HFF-Myc (cell line): ENCODE results near the gene RBM5.

Source experiments
- DNase-seq: peaks from one replicate; pipeline ENCODE4 v3.0.0-alpha.2; 2011; ENCODE audit warnings: low read depth; ENCODE audit errors: extremely low read depth
- H3K4me3 ChIP-seq: replicated peaks from 2 replicates; pipeline ENCODE4 v1.5.1; 2011; ENCODE audit warnings: low read depth, mild to moderate bottlenecking, control low read depth, low read length
- CTCF ChIP-seq: IDR thresholded peaks from 2 replicates; pipeline ENCODE4 v1.5.1; 2012; ENCODE audit warnings: mild to moderate bottlenecking, low read depth, low read length, control low read depth; ENCODE audit errors: missing control alignments

RBM5 gene

GRCh38 chr3:50139308-50139707, 50.6 kb downstream of the RBM5 start:
- DNase-seq: no peak
- no peak overlapping the region for H3K4me3 ChIP-seq
- no peak for TF ChIP-seq CTCF

DNA sequence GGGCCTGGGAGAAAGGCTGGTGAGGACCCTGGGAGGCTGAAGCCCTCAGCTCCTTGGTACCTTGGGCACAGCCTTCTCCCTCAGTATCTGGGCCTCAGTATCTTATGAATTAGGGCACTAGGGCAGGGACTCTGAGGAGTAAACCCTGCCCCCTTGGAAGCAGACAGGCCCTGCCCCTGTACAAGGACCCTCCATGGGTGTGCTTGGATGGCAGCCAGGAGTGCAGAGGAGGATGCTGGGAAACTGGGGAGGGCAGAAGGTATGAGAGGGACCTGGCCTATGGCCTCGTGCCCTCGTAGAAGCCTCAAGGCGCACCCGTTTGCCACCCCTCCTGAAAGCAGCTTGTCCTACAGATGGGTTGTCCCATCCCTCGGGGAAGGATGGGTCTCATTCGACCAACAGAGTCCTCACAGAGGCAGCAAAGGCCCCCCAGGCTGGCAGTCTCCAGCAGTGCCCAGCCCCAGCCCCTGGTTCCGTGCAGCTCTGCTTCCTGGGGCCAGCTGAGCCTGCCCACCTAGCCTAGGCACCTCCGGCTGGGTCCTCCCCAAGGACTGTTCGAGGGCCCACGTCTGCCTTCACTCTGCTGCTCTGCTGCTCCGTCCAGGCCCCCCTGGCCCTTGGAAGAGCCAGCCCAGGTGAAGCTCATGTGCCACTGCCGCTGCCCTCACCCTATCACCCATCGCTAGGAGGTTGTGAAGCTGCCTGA, 51.2 kb downstream of the RBM5 start:
- TF ChIP-seq CTCF: no peak
- no peak for DNase-seq
- H3K4me3 ChIP-seq: no peak overlapping the region

- no peak overlapping the region for H3K4me3 ChIP-seq
- no peak for DNase-seq
- TF ChIP-seq CTCF: no peak
Observed at GRCh38 chr3:50140990-50141389, 52.3 kb downstream of the RBM5 start.

GRCh38 chr3:50146316-50146901, 57.7 kb downstream of the RBM5 start:
- no peak for DNase-seq
- H3K4me3 ChIP-seq: no peak overlapping the region
- TF ChIP-seq CTCF: no peak

DNA sequence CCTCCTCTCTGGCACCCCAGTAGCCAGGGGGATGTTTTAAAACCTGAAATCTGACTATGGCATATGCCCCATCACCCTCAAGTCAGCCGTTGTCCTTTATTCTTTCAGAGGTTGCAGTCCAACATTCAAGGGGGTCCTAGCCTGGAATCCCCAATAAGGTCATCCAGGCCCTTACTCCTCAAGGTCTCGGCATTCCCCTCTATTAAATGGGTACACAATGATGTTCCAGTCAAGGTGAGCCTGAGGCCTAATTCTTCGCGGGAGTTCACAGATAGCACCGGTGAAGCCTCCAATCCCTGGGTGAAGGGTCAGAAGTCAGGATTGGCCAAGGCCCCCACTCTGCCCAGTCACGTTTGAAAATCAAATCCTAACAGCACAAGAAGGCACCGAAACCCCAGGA, 58.3 kb downstream of the RBM5 start:
- no peak for TF ChIP-seq CTCF
- DNase-seq: no peak
- H3K4me3 ChIP-seq: no peak overlapping the region

DNA sequence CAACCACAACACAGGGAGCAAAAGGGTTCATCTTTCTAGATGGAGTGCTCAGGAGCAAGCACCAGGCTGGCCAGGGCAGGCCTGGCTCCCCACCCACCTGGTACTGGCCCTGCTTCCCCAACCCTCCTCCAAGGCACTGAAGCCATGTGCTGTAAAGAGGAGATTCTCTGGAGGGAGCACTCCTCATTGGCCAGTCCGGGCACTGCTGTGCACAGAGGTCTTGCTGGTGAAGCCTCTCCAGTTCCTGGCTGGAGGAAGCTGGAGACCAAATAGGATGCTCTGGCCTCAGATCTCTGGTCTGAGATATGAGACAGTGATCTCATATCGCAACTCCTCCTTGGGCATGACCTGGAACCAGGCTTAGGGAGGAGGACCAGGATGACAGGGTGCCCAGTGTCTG, 58.7 kb downstream of the RBM5 start:
- H3K4me3 ChIP-seq: no peak overlapping the region
- no peak for TF ChIP-seq CTCF
- DNase-seq: no peak
